Activated T-cell treated with anti-CD3 and anti-CD28 coated beads, Interleukin-2, amount 50 U/mL, for 24 hours (primary cell): ENCODE measurements around the gene RALGPS2.

Experiments used
- DNase-seq: peaks from one replicate; pipeline ENCODE4 v3.0.0-alpha.2; 2020
- H3K27ac Mint-ChIP-seq: 2 replicates; pipeline ENCODE4 v1.8.0; 2020; ENCODE audit warnings: mild to moderate bottlenecking, mixed read lengths
- H3K27me3 Mint-ChIP-seq: 2 replicates; pipeline ENCODE4 v1.8.0; 2020; ENCODE audit warnings: mixed read lengths
- H3K36me3 Mint-ChIP-seq: 2 replicates; pipeline ENCODE4 v1.8.0; 2020; ENCODE audit warnings: low read depth, mixed read lengths
- H3K4me1 Mint-ChIP-seq: 2 replicates; pipeline ENCODE4 v1.8.0; 2020; ENCODE audit warnings: low read depth, mixed read lengths
- H3K4me3 Mint-ChIP-seq: 2 replicates; pipeline ENCODE4 v1.8.0; 2020; ENCODE audit warnings: mild to moderate bottlenecking, moderate library complexity, mixed read lengths
- H3K9me3 Mint-ChIP-seq: 2 replicates; pipeline ENCODE4 v1.8.0; 2020; ENCODE audit warnings: mixed read lengths

Gene RALGPS2, protein sequence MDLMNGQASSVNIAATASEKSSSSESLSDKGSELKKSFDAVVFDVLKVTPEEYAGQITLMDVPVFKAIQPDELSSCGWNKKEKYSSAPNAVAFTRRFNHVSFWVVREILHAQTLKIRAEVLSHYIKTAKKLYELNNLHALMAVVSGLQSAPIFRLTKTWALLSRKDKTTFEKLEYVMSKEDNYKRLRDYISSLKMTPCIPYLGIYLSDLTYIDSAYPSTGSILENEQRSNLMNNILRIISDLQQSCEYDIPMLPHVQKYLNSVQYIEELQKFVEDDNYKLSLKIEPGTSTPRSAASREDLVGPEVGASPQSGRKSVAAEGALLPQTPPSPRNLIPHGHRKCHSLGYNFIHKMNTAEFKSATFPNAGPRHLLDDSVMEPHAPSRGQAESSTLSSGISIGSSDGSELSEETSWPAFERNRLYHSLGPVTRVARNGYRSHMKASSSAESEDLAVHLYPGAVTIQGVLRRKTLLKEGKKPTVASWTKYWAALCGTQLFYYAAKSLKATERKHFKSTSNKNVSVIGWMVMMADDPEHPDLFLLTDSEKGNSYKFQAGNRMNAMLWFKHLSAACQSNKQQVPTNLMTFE

DNA sequence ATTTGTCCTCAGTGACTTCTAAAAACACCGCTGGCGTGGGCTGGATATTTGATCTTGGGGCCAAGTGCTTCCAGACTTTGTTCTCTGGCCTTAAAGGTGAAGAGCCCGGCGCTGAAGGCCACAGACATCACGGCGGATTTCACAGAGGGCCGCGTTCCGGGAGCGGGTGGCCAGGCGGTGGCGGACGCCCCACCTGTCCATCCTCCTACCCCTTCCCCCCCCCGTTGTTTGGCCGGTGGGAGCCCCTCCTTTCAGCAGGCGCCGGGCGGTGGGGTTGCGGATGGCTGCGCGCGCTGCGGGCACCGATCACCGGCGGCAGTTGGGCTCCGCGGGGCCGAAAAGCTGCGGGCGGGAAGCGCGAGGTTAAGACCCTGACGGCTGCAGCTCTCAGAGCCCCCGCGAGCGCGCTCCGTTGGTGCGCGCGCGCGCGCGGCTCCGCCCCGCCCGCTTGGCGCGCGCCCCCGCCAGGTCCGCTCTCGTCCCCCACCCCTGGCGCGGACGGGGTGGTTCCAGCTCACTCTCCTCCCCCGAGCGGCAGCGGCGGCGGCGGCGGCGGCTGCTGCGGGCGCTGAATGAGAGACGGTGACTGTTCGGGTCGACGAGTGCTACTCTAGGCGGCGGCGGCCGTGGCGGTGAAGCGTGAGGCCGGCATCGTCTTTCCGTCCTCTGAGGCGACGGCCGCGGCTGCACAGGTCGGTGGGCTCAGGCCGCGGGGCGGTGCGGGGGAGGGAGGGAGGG is at the start of gene RALGPS2:
RALGPS2 (plus strand) TSS at position 517 of the 738 bp plus-strand sequence. CDS start 51,521 bp downstream, outside the sequence.
- H3K36me3 Mint-ChIP-seq = no peaks in the 10 kb centered on the region

DNA sequence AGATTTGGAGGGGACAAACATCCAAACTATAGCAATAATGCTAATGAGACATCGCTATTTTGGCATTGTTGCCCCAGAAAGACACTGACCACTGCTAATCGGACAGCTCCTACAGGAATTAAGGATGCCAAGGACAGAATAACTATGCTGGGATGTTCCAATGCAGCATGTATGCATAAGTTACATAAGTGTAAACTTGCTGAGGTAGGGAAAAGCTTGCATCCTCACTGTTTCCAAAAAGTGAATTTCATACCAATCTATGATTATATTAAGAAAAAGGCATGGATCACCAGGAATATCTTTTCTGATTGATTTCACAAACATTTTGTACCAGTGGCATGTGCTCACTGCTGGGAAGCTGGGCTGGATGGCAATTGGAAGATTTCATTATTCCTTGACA is 45.8 kb upstream of the RALGPS2 start:
- Mint-ChIP-seq H3K9me3 (no peaks in the 10 kb centered on the region), H3K27me3 (peaks cover 3% of the 10 kb centered on the region), H3K4me3 (no peak overlapping the region), H3K4me1 (no peaks in the 10 kb centered on the region), H3K27ac (no peak overlapping the region), H3K36me3 (no peaks in the 10 kb centered on the region)
- DNase-seq = no peak

More for the DNA sequence above, at the start of gene RALGPS2:
- Mint-ChIP-seq H3K4me1 (peaks cover 26% of the 10 kb centered on the region), H3K4me3 (peak within 1 kb of the TSS; percentile 82), H3K27ac (peak within 1 kb of the TSS; percentile 79), H3K27me3 (peaks cover 8% of the 10 kb centered on the region), H3K9me3 (no peaks in the 10 kb centered on the region)
- DNase-seq = peak; percentile 73

DNA sequence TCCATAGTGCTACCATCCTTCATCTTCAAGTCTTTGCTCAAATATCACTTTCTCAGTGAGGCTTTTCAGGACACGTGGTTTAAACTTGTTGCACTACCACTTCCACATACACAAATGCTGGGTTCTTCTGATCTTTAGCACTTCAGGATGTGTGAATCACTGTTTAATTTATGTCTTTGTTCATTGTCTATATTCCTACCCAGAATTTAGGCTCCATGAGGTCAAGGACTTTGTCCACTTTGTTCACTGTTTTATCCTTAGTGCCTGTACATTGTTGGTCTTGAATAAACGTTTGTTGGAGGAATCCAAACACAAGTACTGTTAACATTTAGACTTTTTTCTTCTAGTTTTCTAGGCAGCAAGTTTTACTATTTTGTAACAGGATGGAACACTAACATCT is 42.6 kb upstream of the RALGPS2 start:
- no peaks in the 10 kb centered on the region for H3K9me3 Mint-ChIP-seq
- peaks cover 6% of the 10 kb centered on the region for H3K4me1 Mint-ChIP-seq
- no peak for DNase-seq
- H3K4me3 Mint-ChIP-seq = no peak overlapping the region
- no peak overlapping the region for H3K27ac Mint-ChIP-seq
- no peaks in the 10 kb centered on the region for H3K36me3 Mint-ChIP-seq
- peaks cover 3% of the 10 kb centered on the region for H3K27me3 Mint-ChIP-seq

DNA sequence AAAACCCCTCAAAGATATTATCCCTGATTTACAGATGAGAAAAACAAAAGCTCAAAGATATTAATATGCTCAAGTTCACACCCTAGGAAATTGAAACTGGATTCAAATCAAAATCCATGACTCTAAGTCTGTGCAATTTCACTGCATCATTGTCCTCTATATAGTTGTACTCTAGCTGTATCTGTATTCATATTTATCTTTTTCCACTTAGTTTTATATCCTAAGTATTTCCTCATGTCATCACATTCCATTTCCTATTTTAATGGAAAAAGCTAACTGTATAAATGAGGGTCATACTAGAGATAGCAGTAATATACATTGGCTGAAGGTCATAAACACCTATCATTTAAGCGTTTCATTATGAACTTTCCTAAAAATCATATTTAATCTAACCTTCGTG is 42.2 kb upstream of the RALGPS2 start:
- Mint-ChIP-seq H3K27ac (no peak overlapping the region), H3K4me1 (peaks cover 6% of the 10 kb centered on the region), H3K36me3 (no peaks in the 10 kb centered on the region), H3K9me3 (no peaks in the 10 kb centered on the region), H3K27me3 (peaks cover 3% of the 10 kb centered on the region), H3K4me3 (no peak overlapping the region)
- DNase-seq = no peak

- Mint-ChIP-seq H3K9me3 (no peaks in the 10 kb centered on the region), H3K27ac (no peak overlapping the region), H3K27me3 (peaks cover 3% of the 10 kb centered on the region), H3K36me3 (no peaks in the 10 kb centered on the region), H3K4me1 (peaks cover 6% of the 10 kb centered on the region), H3K4me3 (no peak overlapping the region)
- DNase-seq = no peak
Observed at GRCh38 chr1:178683291-178683690, 41.8 kb upstream of the RALGPS2 start.

- Mint-ChIP-seq H3K36me3 (no peaks in the 10 kb centered on the region), H3K27me3 (peaks cover 6% of the 10 kb centered on the region), H3K4me3 (no peak overlapping the region), H3K27ac (no peak overlapping the region), H3K4me1 (peaks cover 6% of the 10 kb centered on the region), H3K9me3 (no peaks in the 10 kb centered on the region)
- DNase-seq = no peak
Observed at GRCh38 chr1:178684111-178684510, 40.9 kb upstream of the RALGPS2 start.

GRCh38 chr1:178684542-178685000 is 40.5 kb upstream of the RALGPS2 start:
- no peak for DNase-seq
- Mint-ChIP-seq H3K4me1 (peaks cover 6% of the 10 kb centered on the region), H3K27me3 (peaks cover 6% of the 10 kb centered on the region), H3K4me3 (no peak overlapping the region), H3K27ac (no peak overlapping the region), H3K36me3 (no peaks in the 10 kb centered on the region), H3K9me3 (no peaks in the 10 kb centered on the region)

DNA sequence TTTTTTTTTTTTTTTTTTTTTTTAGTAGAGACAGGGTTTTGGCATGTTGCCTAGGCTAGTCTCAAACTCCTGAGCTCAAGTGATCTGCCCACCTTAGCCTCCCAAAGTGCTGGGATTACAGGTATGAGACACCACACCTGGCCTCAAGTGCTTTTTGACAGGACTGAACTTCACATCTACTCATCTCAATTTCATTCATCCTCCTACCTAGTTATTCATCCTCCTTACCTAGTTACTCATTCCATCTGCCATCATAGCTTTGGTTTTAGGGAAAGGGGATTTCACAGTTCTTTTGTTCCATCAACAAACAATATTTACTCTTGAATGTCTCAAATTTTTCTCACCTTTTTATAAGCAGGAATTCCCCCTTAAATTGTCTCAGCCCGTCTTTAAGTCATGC is 38.6 kb upstream of the RALGPS2 start:
- H3K9me3 Mint-ChIP-seq = no peaks in the 10 kb centered on the region
- peaks cover 6% of the 10 kb centered on the region for H3K4me1 Mint-ChIP-seq
- no peaks in the 10 kb centered on the region for H3K36me3 Mint-ChIP-seq

GRCh38 chr1:178688244-178688643 is 36.8 kb upstream of the RALGPS2 start:
- no peaks in the 10 kb centered on the region for H3K9me3 Mint-ChIP-seq

More for the DNA sequence above, 38.6 kb upstream of the RALGPS2 start:
- H3K27ac Mint-ChIP-seq = no peak overlapping the region
- no peak overlapping the region for H3K4me3 Mint-ChIP-seq
- no peak for DNase-seq
- H3K27me3 Mint-ChIP-seq = peaks cover 3% of the 10 kb centered on the region

GRCh38 chr1:178689769-178690168 is 35.3 kb upstream of the RALGPS2 start:
- no peak overlapping the region for H3K27ac Mint-ChIP-seq
- peaks cover under 1% of the 10 kb centered on the region for H3K4me1 Mint-ChIP-seq
- DNase-seq = no peak
- H3K27me3 Mint-ChIP-seq = peaks cover 3% of the 10 kb centered on the region
- H3K9me3 Mint-ChIP-seq = no peaks in the 10 kb centered on the region
- no peaks in the 10 kb centered on the region for H3K36me3 Mint-ChIP-seq
- H3K4me3 Mint-ChIP-seq = no peak overlapping the region

More at GRCh38 chr1:178688244-178688643, 36.8 kb upstream of the RALGPS2 start:
- no peak for DNase-seq
- H3K4me3 Mint-ChIP-seq = no peak overlapping the region
- H3K36me3 Mint-ChIP-seq = no peaks in the 10 kb centered on the region
- H3K27ac Mint-ChIP-seq = no peak overlapping the region
- peaks cover 3% of the 10 kb centered on the region for H3K27me3 Mint-ChIP-seq
- H3K4me1 Mint-ChIP-seq = peaks cover 6% of the 10 kb centered on the region

DNA sequence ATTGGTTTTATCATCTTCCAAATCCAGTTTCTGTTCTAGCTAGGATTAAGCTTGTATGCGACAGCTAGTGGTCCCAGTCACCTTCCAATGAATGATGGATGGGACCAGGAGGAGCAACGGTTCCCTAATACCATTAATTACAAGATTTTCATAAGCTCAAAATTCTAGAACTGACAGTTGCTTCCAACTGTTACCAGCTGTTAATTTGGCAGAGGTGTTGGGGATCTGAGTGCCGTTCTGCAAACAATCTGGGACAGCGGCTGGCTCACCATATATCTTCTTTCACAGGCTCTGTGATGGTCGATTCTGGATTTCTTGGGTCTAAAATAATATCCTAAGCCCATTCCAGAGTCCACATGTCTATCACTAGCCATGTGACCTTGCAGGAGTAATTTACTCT is 34.5 kb upstream of the RALGPS2 start:
- no peaks in the 10 kb centered on the region for H3K4me1 Mint-ChIP-seq
- no peaks in the 10 kb centered on the region for H3K36me3 Mint-ChIP-seq
- H3K27ac Mint-ChIP-seq = no peak overlapping the region
- H3K27me3 Mint-ChIP-seq = peaks cover 3% of the 10 kb centered on the region
- no peak overlapping the region for H3K4me3 Mint-ChIP-seq
- H3K9me3 Mint-ChIP-seq = no peaks in the 10 kb centered on the region
- DNase-seq = no peak

DNA sequence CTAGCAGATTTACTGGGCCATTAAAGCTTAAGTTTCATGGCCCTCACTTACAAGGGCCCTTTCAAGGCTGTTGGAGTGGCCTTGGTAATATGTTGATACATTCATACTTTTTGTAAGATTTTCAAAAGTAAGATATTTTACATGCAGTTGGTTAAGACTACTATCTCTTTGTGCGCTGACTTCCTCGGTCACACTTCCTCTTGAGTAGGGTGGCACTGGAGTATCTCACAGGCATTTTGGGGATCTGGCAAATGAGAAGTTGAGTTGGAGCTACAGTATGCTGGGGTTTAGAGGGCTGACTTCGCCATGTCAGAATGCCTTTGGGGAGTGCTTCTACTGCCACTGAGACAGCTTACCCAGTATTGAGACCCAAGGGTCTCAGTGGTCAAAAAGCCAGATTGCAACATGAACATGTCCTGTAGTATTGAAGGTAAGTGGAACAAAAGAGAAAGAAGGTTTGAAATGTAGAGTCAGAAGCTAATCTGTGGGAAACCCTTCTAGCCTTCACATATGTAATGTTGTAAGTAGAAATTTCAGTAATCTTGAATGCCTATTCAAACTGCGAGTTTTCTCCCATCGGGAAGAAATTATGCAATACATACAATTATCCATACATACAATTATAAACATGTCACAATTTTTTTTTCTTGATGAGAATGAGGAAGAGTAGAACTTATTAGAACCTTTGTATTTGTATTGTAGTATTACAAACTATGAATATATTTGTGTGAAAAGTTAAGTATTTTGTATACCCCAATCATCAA is 32.3 kb upstream of the RALGPS2 start:
- peaks cover 3% of the 10 kb centered on the region for H3K27me3 Mint-ChIP-seq
- H3K27ac Mint-ChIP-seq = no peak overlapping the region
- no peaks in the 10 kb centered on the region for H3K36me3 Mint-ChIP-seq
- no peak overlapping the region for H3K4me3 Mint-ChIP-seq
- no peaks in the 10 kb centered on the region for H3K9me3 Mint-ChIP-seq
- DNase-seq = no peak
- no peaks in the 10 kb centered on the region for H3K4me1 Mint-ChIP-seq

GRCh38 chr1:178693366-178693765 is 31.7 kb upstream of the RALGPS2 start:
- Mint-ChIP-seq H3K27ac (no peak overlapping the region), H3K9me3 (no peaks in the 10 kb centered on the region), H3K36me3 (no peaks in the 10 kb centered on the region), H3K4me3 (no peak overlapping the region), H3K27me3 (peaks cover 3% of the 10 kb centered on the region), H3K4me1 (no peaks in the 10 kb centered on the region)
- DNase-seq = no peak

DNA sequence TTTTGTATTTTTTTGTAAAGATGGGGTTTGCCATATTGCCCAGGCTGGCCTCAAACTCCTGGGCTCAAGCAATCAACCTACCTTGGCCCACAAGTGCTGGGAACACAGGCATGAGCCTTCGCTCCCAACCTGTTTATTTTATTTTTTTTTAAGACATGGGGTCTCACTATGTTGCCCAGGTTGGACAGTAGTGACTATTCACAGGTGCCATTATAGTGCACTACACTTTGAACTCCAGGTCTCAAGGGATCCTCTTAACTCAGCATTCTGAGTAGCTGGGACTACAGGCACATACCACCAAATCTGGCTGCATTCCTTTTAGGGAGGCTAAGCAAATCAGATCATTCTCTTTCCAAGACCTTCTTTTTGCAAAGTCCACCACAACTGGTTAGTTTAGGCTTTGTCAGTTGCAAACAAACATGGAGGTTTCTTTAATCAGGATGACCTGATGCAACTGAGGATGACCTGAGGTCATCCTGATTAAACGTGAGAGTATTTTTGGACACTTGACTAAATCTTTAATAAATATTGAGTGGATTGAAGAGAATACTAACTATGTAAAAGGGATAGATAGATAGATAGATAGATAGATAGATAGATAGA is 30.0 kb upstream of the RALGPS2 start:
- Mint-ChIP-seq H3K27ac (no peak overlapping the region), H3K4me1 (no peaks in the 10 kb centered on the region), H3K9me3 (no peaks in the 10 kb centered on the region), H3K27me3 (no peaks in the 10 kb centered on the region), H3K36me3 (no peaks in the 10 kb centered on the region), H3K4me3 (no peak overlapping the region)
- DNase-seq = no peak
